Measurements from ENCODE around the gene ACOT7.

ACOT7 gene

GRCh38 chr1:6246497-6247467 lies 146.8 kb downstream of the ACOT7 start:
- DNase-seq (ENCODE audit: insufficient read length, low spot score), result peak; percentile 91
- TF ChIP-seq POLR2A (IDR thresholded peaks at IDR 0.05; ENCODE audit: low read depth, low read length), result no peak
- no peak for TF ChIP-seq TAF1 (IDR thresholded peaks at IDR 0.05; ENCODE audit: low read depth, low read length)
- TF ChIP-seq POLR2AphosphoS5 (IDR thresholded peaks at IDR 0.05; ENCODE audit: low read depth, low read length), result no peak
- no peak for TF ChIP-seq PAX5 (IDR thresholded peaks at IDR 0.05; ENCODE audit: insufficient read depth, low read length, severe bottlenecking)
- no peak for TF ChIP-seq SPI1 (IDR thresholded peaks at IDR 0.05; ENCODE audit: low read depth, low read length)
- TF ChIP-seq POU2F2 (IDR thresholded peaks at IDR 0.05; ENCODE audit: low read depth, low read length), result no peak
- FAIRE-seq, result peak; percentile 90

GRCh38 chr1:6245869-6246496 lies 147.6 kb downstream of the ACOT7 start:
- DNase-seq (ENCODE audit: insufficient read length, low spot score) (no peak), FAIRE-seq (no peak)
- no peak for TF ChIP-seq POU2F2 (IDR thresholded peaks at IDR 0.05; ENCODE audit: low read depth, low read length)
- TF ChIP-seq SPI1 (IDR thresholded peaks at IDR 0.05; ENCODE audit: low read depth, low read length), result no peak
- no peak for TF ChIP-seq PAX5 (IDR thresholded peaks at IDR 0.05; ENCODE audit: insufficient read depth, low read length, severe bottlenecking)
- no peak for TF ChIP-seq POLR2A (IDR thresholded peaks at IDR 0.05; ENCODE audit: low read depth, low read length)
- TF ChIP-seq TAF1 (IDR thresholded peaks at IDR 0.05; ENCODE audit: low read depth, low read length), result no peak
- TF ChIP-seq POLR2AphosphoS5 (IDR thresholded peaks at IDR 0.05; ENCODE audit: low read depth, low read length), result no peak

- DNase-seq (ENCODE audit: insufficient read length, low spot score) (peak; percentile 93), FAIRE-seq (peak; percentile 95)
- TF ChIP-seq POLR2AphosphoS5 (IDR thresholded peaks at IDR 0.05; ENCODE audit: low read depth, low read length) (no peak), POLR2A (IDR thresholded peaks at IDR 0.05; ENCODE audit: low read depth, low read length) (no peak), POU2F2 (IDR thresholded peaks at IDR 0.05; ENCODE audit: low read depth, low read length) (no peak), TAF1 (IDR thresholded peaks at IDR 0.05; ENCODE audit: low read depth, low read length) (no peak), SPI1 (IDR thresholded peaks at IDR 0.05; ENCODE audit: low read depth, low read length) (0 out of 2 replicates have a peak, but pooled peaks have one; percentile 12), PAX5 (IDR thresholded peaks at IDR 0.05; ENCODE audit: insufficient read depth, low read length, severe bottlenecking) (no peak)
These were observed 148.3 kb downstream of the ACOT7 start for GRCh38 chr1:6245086-6245868.

DNA sequence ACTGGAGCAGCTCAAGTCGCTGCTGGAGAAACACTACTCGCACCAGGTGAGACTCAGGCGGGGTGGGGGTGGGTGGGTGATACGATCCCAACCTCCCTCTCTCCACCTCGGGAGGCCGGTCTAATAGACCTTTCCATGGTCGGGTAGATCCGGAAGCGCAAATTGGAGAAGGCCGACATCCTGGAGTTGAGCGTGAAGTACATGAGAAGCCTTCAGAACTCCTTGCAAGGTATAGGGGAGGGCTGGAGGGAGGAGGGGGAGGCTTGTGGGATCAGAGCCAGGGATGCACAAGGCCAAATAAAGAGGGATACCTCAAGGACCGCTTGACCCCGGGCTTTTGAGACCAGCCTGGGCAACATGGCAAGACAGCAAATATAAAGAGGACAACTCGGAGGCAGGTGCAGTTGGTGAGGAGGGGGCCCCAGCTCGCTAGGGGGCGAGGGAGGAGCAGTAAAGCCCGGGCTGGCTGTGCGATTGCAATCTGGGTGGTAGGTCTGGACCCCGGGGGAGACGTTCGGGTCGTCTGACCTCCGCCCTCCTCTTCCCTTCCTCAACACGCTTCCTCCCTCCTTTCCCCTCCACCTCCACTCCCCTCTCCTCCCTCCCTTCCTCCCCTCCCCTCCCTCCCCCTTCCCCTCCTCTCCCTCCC lies 149.0 kb downstream of the ACOT7 start:
- DNase-seq (ENCODE audit: insufficient read length, low spot score) (no peak), FAIRE-seq (no peak)
- no peak for TF ChIP-seq SPI1 (IDR thresholded peaks at IDR 0.05; ENCODE audit: low read depth, low read length)

DNA sequence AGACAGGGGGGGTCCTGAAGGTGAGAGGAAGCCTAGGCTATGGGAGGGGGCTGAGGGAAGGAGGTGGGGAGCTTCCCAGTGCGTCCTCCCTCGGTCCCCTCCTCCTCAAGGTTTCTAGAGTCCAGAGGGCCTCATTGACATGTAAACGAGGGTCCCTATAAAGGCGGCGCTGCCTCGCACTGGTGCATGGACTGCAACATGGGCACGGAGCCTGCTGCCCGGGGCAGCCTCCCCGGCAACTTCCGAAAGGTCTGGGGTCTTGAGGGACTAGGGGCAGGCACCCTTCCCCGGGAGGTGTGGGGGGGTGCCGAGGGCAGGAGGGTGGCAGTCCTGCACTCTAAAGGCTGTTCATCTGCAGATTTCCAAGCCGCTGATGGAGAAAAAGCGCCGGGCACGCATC lies 149.6 kb downstream of the ACOT7 start, which contains the start of gene HES3:
Gene HES3, plus strand, starts transcription at position 187 of the 400 bp plus-strand sequence. Its CDS starts 187 bp downstream, at position 374.
- no peak for FAIRE-seq
- DNase-seq (ENCODE audit: insufficient read length, low spot score), result no peak
- TF ChIP-seq POLR2AphosphoS5 (IDR thresholded peaks at IDR 0.05; ENCODE audit: low read depth, low read length) (no peak), TAF1 (IDR thresholded peaks at IDR 0.05; ENCODE audit: low read depth, low read length) (no peak), SPI1 (IDR thresholded peaks at IDR 0.05; ENCODE audit: low read depth, low read length) (no peak), POU2F2 (IDR thresholded peaks at IDR 0.05; ENCODE audit: low read depth, low read length) (no peak), PAX5 (IDR thresholded peaks at IDR 0.05; ENCODE audit: insufficient read depth, low read length, severe bottlenecking) (no peak), POLR2A (IDR thresholded peaks at IDR 0.05; ENCODE audit: low read depth, low read length) (no peak)

DNA sequence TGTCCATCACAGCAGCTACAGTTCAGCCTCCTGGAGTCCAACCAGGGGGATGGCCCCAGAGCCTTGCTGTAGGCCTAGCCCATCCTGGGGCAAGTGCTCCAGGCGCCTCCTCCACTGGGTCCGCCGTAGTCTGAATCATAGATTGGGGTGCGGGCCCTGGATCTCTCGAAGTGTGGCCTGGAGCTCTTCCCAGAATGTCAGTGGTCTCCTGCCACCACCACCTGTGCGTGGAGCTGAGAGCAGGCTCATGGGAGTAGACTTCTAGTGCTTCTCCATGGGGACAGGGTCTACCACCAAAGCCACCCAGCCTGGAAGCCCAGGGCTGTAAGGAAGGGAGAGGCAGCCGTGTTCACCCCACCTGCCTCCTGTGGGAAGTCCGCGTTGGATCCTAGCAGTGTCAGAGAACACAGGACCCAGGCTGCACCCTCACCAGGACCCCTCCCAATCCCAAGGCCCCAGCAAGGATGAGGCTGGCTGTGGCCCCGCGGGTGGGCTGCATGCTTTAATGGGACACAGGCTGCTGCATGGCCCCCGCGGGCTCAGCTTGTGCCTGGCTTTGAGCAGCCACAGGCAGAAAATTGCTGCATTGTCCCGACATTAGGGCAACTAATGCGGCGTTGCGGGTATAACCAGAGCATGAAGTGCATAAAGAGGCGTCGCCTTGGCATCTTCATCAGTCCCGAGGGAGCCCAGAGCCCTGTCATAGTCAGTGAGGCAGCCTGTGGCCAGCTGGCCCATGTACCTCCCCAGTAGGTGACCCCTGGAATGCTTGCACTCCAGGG lies 150.3 kb downstream of the ACOT7 start:
- no peak for FAIRE-seq
- DNase-seq (ENCODE audit: insufficient read length, low spot score), result no peak
- TF ChIP-seq SPI1 (IDR thresholded peaks at IDR 0.05; ENCODE audit: low read depth, low read length) (no peak), POU2F2 (IDR thresholded peaks at IDR 0.05; ENCODE audit: low read depth, low read length) (no peak), POLR2AphosphoS5 (IDR thresholded peaks at IDR 0.05; ENCODE audit: low read depth, low read length) (no peak), TAF1 (IDR thresholded peaks at IDR 0.05; ENCODE audit: low read depth, low read length) (no peak), PAX5 (IDR thresholded peaks at IDR 0.05; ENCODE audit: insufficient read depth, low read length, severe bottlenecking) (no peak), POLR2A (IDR thresholded peaks at IDR 0.05; ENCODE audit: low read depth, low read length) (no peak)

DNA sequence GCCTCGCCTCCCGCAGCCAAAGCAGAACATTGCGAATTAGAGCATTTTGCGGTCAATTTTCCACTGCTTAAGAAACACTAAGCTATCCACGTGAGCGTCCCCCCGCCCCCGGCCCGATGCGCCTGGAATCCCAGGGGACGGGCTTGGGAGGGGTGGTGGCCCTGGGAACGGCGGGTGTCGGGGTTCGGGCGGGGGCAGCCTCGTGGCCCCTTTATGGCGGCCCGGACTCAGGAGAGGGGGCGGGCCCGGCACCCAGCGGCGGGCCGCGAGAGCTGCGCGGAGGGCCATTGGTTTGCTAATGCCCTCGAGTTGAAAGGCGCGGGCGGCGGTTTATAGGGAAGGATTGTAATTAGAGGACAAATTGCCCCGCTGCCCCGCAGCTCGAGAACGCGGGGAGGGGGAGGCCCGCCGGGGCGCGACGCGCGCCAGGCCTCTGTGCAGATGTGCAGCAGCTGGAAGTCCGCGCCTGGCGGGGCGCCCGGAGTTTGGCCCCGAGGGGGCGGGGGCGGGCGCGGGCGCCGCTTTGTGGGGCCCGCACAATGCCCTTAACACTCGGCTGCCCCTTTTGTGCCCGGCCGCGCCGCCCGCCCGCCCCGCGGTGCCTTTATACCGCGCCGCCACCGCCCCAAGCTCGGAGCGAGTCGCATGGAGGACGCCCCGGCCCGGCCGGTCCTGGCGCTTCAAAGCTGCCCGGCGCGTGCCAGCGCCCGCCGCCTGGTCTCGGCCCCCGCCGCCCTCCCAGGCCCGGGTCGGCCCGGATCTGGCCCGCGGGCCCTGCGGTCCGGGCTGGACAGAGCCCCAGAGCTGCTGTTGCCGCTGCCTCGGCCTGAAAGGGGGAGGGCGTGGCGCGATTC lies 151.5 kb downstream of the ACOT7 start:
- no peak for FAIRE-seq
- TF ChIP-seq POLR2AphosphoS5 (IDR thresholded peaks at IDR 0.05; ENCODE audit: low read depth, low read length), result no peak
- TF ChIP-seq POU2F2 (IDR thresholded peaks at IDR 0.05; ENCODE audit: low read depth, low read length), result no peak
- TF ChIP-seq SPI1 (IDR thresholded peaks at IDR 0.05; ENCODE audit: low read depth, low read length), result no peak
- no peak for TF ChIP-seq TAF1 (IDR thresholded peaks at IDR 0.05; ENCODE audit: low read depth, low read length)
- TF ChIP-seq POLR2A (IDR thresholded peaks at IDR 0.05; ENCODE audit: low read depth, low read length), result no peak
- TF ChIP-seq PAX5 (IDR thresholded peaks at IDR 0.05; ENCODE audit: insufficient read depth, low read length, severe bottlenecking), result no peak

More for the DNA sequence above, 151.5 kb downstream of the ACOT7 start:
- DNase-seq (ENCODE audit: insufficient read length, low spot score), result no peak

Measured in GM12891 (cell line).